GM18508 (cell line): ENCODE results near the gene SERPINA5.
"Not testable (repeated sequence)": the region's sequence is repeated elsewhere in the genome, so short reads cannot be mapped to it uniquely, and the experiment has no call there.

Experiments
- ATAC-seq: cut with Tn5 transposase; IDR thresholded peaks from one replicate; pipeline ENCODE4 v1.9.1; 2021; ENCODE audit warnings: moderate number of reproducible peaks; ENCODE audit not compliant: insufficient read depth, unreplicated experiment

The SERPINA5 gene

GRCh38 chr14:94619297-94619696 is 38.1 kb downstream of the SERPINA5 start:
- no peak for ATAC-seq

GRCh38 chr14:94620597-94620996 is 39.4 kb downstream of the SERPINA5 start:
- ATAC-seq, result no peak

GRCh38 chr14:94621358-94622134 is 40.3 kb downstream of the SERPINA5 start:
- ATAC-seq, result no peak

GRCh38 chr14:94622653-94623421 is 41.6 kb downstream of the SERPINA5 start:
- ATAC-seq, result no peak

- ATAC-seq, result no peak
These were observed 42.2 kb downstream of the SERPINA5 start for GRCh38 chr14:94623422-94623809.

- ATAC-seq, result no peak
These were observed 42.8 kb downstream of the SERPINA5 start for GRCh38 chr14:94623856-94624499.

GRCh38 chr14:94624537-94625352 is 43.5 kb downstream of the SERPINA5 start:
- ATAC-seq, result no peak

- ATAC-seq, result no peak
These were observed 44.1 kb downstream of the SERPINA5 start for GRCh38 chr14:94625353-94625635.

- ATAC-seq, result no peak
These were observed 47.4 kb downstream of the SERPINA5 start for GRCh38 chr14:94628578-94628977.

- ATAC-seq, result no peak
These were observed 49.2 kb downstream of the SERPINA5 start for GRCh38 chr14:94630396-94630795.

- no peak for ATAC-seq
These were observed 49.8 kb downstream of the SERPINA5 start for GRCh38 chr14:94631050-94631449.

- no peak for ATAC-seq
These were observed 50.5 kb downstream of the SERPINA5 start for GRCh38 chr14:94631536-94632304.

GRCh38 chr14:94632305-94632590 is 51.0 kb downstream of the SERPINA5 start:
- no peak for ATAC-seq

GRCh38 chr14:94633121-94633520 is 51.9 kb downstream of the SERPINA5 start:
- no peak for ATAC-seq

- no peak for ATAC-seq
These were observed 53.9 kb downstream of the SERPINA5 start for GRCh38 chr14:94635154-94635553.

- no peak for ATAC-seq
These were observed 55.7 kb downstream of the SERPINA5 start for GRCh38 chr14:94636744-94637412.

- not testable (repeated sequence) for ATAC-seq
These were observed 56.6 kb downstream of the SERPINA5 start for GRCh38 chr14:94637814-94638213.

- no peak for ATAC-seq
These were observed 57.1 kb downstream of the SERPINA5 start for GRCh38 chr14:94638339-94638738.

- no peak for ATAC-seq
These were observed 58.0 kb downstream of the SERPINA5 start for GRCh38 chr14:94638961-94639817.
